Measurements from ENCODE around the gene KLRK1. TPM values are rescaled to one million over a fixed set of nuclear protein-coding genes. Genes with fewer than 3 reads are reported as not detected.
"Not testable (repeated sequence)": the region's sequence is repeated elsewhere in the genome, so short reads cannot be mapped to it uniquely, and the experiment has no call there.

Gene KLRK1
- total RNA-seq, 1 donor from 2014 or later = not detected

DNA sequence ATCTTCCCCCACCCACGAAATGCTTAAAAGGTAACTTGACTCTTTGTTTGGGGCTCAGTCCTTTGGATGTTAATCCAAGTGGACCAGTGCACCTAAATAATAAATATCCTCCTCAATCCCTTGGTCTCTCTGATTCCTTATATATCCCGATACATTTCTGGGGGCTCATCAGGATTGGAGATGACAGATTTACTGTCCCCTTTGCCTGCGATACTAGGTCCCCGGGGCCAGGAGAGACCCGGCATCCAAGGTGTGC, 26.3 kb downstream of the KLRK1 start:
- Mint-ChIP-seq H3K4me1 (peaks cover 3% of the 10 kb centered on the region), H3K4me3 (no peak overlapping the region), H3K9me3 (no peaks in the 10 kb centered on the region), H3K27me3 (peaks cover 32% of the 10 kb centered on the region), H3K36me3 (ENCODE audit: low read depth) (no peaks in the 10 kb centered on the region), H3K27ac (no peak overlapping the region)
- intact Hi-C loops (cut with micrococcal nuclease) = loop anchor here (5.0 to 10.0 kb wide), 2 partner anchors 71 to 149 kb away; partner anchors contain the start of gene GABARAPL1
- DNase-seq = no peak

DNA sequence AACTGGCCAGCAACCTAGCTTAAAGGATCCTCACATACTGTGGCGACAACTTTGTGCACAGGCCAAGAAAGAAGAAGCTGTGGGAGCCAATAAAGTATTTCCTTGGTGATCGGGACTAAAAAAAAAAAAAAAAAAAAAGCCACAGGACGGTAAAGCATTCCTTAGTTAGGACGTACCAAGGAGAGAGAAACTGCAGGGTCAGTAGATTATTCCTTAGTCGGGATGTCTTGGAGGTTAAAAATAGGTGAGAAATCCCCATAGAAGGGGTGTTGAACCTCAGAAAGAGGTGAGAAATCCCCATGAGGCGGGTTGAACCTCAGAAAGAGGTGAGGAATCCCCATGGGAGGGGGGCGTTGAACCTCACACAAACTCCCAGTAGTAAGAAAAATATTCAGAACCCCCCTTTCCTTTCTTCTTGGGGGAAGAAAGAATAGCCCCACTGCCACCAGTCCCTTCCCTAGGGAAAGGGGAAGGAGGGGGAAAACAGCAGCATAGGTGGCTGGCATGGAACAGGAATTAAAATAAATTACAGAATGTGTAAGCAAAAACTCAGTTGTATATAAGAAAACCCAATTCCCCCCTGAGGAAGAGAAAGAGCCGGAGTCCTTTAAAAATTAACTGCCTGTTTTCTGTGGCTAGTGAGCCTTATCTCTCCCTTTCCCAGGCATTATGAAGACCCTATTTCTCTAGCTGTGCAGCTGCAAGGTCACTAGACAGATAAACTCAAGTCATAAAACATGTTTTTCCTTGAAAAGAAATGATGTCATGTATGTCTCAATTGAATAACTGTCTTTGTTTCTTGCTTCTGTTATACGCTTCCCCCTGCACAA, 26.8 kb downstream of the KLRK1 start:
- Mint-ChIP-seq H3K27me3 (peaks cover 30% of the 10 kb centered on the region), H3K4me1 (peaks cover 3% of the 10 kb centered on the region), H3K36me3 (ENCODE audit: low read depth) (no peaks in the 10 kb centered on the region), H3K27ac (no peak overlapping the region), H3K9me3 (no peaks in the 10 kb centered on the region), H3K4me3 (no peak overlapping the region)
- DNase-seq = no peak
- intact Hi-C loops (cut with micrococcal nuclease) = loop anchor here (5.0 to 10.0 kb wide), 2 partner anchors 71 to 148 kb away; partner anchors contain the start of gene GABARAPL1

GRCh38 chr12:10362325-10362724, 27.5 kb downstream of the KLRK1 start:
- DNase-seq = no peak
- Mint-ChIP-seq H3K36me3 (ENCODE audit: low read depth) (no peaks in the 10 kb centered on the region), H3K27me3 (peaks cover 29% of the 10 kb centered on the region), H3K4me1 (peaks cover 3% of the 10 kb centered on the region), H3K27ac (no peak overlapping the region), H3K4me3 (no peak overlapping the region), H3K9me3 (no peaks in the 10 kb centered on the region)
- intact Hi-C loops (cut with micrococcal nuclease) = loop anchor here (5.0 to 10.0 kb wide), 2 partner anchors 70 to 148 kb away; partner anchors contain the start of gene GABARAPL1

GRCh38 chr12:10361622-10362021, 28.2 kb downstream of the KLRK1 start:
- no peak overlapping the region for H3K4me3 Mint-ChIP-seq

GRCh38 chr12:10361084-10361483, 28.8 kb downstream of the KLRK1 start:
- Mint-ChIP-seq H3K9me3 (no peaks in the 10 kb centered on the region), H3K27ac (no peak overlapping the region), H3K27me3 (peaks cover 33% of the 10 kb centered on the region), H3K4me1 (peaks cover 3% of the 10 kb centered on the region), H3K4me3 (no peak overlapping the region), H3K36me3 (ENCODE audit: low read depth) (no peaks in the 10 kb centered on the region)
- no peak for DNase-seq
- intact Hi-C loops (cut with micrococcal nuclease) = loop anchor here (5.0 to 10.0 kb wide), 2 partner anchors 69 to 146 kb away; partner anchors contain the start of gene GABARAPL1

More at GRCh38 chr12:10361622-10362021, 28.2 kb downstream of the KLRK1 start:
- Mint-ChIP-seq H3K4me1 (peaks cover 3% of the 10 kb centered on the region), H3K27ac (no peak overlapping the region), H3K36me3 (ENCODE audit: low read depth) (no peaks in the 10 kb centered on the region), H3K27me3 (peaks cover 32% of the 10 kb centered on the region), H3K9me3 (no peaks in the 10 kb centered on the region)
- intact Hi-C loops (cut with micrococcal nuclease) = loop anchor here (5.0 to 10.0 kb wide), 2 partner anchors 69 to 147 kb away; partner anchors contain the start of gene GABARAPL1
- no peak for DNase-seq

DNA sequence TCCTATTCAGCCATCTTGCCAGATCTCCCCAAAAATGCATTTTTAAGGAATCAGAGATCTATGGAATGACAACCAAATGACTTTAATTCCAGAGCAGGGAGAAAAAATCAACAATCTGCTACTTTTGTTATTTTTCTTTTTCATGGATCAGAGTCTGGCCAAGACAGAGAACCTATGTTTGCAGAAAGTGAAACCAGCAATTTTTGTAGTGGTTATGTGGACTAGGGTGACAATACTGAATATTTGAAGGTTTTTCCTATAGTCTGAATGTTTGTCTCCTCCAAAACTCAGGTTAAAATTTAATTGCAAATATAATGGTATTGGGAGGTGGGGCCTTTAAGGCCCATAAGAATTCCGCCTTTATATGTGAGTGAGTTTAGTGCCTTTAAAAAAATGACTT, 30.9 kb downstream of the KLRK1 start:
- Mint-ChIP-seq H3K4me1 (peaks cover 3% of the 10 kb centered on the region), H3K27me3 (peaks cover 35% of the 10 kb centered on the region), H3K36me3 (ENCODE audit: low read depth) (no peaks in the 10 kb centered on the region), H3K27ac (no peak overlapping the region), H3K4me3 (no peak overlapping the region), H3K9me3 (no peaks in the 10 kb centered on the region)
- intact Hi-C loops (cut with micrococcal nuclease) = no loop called here
- DNase-seq = no peak

DNA sequence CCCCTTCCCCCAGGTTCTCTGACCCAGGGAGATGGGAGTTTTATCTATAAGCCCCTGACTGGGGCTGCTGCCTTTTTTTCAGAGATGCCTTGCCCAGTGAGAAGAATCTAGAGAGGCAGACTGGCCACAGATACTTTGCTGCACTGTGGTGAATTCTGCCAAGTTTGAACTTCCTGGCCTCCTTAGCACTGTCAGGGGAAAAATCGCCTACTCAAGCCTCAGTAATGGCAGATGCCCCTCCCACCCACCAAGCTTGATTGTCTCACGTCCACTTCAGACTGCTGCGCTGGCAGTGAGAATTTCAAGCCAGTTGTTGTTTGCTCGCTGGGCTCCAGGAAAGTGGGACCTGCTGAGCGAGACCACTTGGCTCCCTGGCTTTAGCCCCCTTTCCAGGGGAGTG, 31.7 kb downstream of the KLRK1 start:
- Mint-ChIP-seq H3K36me3 (ENCODE audit: low read depth) (no peaks in the 10 kb centered on the region), H3K4me1 (peaks cover 3% of the 10 kb centered on the region), H3K27ac (no peak overlapping the region), H3K27me3 (peaks cover 35% of the 10 kb centered on the region), H3K4me3 (no peak overlapping the region), H3K9me3 (no peaks in the 10 kb centered on the region)
- intact Hi-C loops (cut with micrococcal nuclease) = no loop called here
- DNase-seq = no peak

GRCh38 chr12:10354502-10354901, 35.3 kb downstream of the KLRK1 start:
- peaks cover 4% of the 10 kb centered on the region for H3K9me3 Mint-ChIP-seq
- no peak overlapping the region for H3K4me3 Mint-ChIP-seq
- peaks cover 3% of the 10 kb centered on the region for H3K4me1 Mint-ChIP-seq
- no peak overlapping the region for H3K27ac Mint-ChIP-seq
- H3K36me3 Mint-ChIP-seq (ENCODE audit: low read depth) = no peaks in the 10 kb centered on the region
- no peak for DNase-seq
- intact Hi-C loops (cut with micrococcal nuclease) = no loop called here
- H3K27me3 Mint-ChIP-seq = peaks cover 24% of the 10 kb centered on the region

DNA sequence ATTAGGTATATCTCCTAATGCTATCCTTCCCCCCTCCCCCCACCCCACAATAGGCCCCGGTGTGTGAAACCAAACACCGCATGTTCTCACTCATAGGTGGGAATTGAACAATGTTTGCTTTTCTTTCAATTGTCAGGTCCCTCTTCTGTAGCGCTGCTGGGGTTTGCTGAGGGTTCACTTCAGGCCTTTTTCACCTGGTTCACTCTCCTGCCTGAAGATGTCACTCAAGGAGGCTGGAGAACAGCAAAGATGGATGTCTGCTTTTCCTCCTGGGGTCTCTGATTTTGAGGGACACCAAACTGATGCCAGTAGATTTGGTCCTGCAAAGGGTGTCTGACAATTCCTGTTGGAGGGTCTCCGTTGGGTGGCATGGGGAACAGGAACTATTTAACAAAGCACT, 35.8 kb downstream of the KLRK1 start:
- no peaks in the 10 kb centered on the region for H3K4me1 Mint-ChIP-seq
- intact Hi-C loops (cut with micrococcal nuclease) = no loop called here

GRCh38 chr12:10351457-10351856, 38.4 kb downstream of the KLRK1 start:
- H3K4me1 Mint-ChIP-seq; H3K9me3 Mint-ChIP-seq; H3K27ac Mint-ChIP-seq; intact Hi-C loops (cut with micrococcal nuclease); DNase-seq; H3K36me3 Mint-ChIP-seq (ENCODE audit: low read depth); H3K4me3 Mint-ChIP-seq: not testable (repeated sequence)
- peaks cover 17% of the 10 kb centered on the region for H3K27me3 Mint-ChIP-seq

More for the DNA sequence above, 35.8 kb downstream of the KLRK1 start:
- H3K27ac Mint-ChIP-seq = no peak overlapping the region
- H3K36me3 Mint-ChIP-seq (ENCODE audit: low read depth) = no peaks in the 10 kb centered on the region
- H3K4me3 Mint-ChIP-seq = no peak overlapping the region
- no peak for DNase-seq
- peaks cover 4% of the 10 kb centered on the region for H3K9me3 Mint-ChIP-seq
- peaks cover 21% of the 10 kb centered on the region for H3K27me3 Mint-ChIP-seq

DNA sequence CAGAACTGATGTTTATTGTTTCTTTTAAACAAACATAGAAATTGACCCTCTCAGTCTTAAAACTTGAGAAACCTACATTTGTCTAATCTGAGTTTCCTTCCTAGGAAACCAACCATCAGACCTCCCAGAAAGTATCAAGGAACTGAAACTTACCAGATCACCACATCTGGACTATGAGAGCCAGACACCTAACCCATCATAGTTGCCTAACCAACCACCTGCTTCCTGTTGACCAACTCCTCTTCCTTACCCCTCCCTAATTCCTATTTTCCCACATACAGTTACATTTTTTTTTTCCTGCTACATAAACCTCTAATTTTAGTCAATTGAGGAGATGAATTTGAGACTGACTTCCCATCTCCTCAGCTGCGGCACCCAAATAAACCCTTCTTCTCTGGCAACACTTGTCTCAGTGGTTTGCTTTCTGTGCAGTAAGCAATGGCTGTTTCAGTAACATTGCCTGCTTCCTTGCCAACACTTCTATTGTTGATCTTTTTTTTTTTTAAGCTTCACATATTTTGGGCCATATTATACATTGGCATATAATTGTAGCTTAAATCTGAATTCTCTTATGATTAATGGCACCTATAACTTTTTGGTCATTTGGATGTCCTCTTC, 47.8 kb downstream of the KLRK1 start:
- Mint-ChIP-seq H3K4me3 (no peak overlapping the region), H3K27me3 (peaks cover 26% of the 10 kb centered on the region), H3K4me1 (peaks cover 5% of the 10 kb centered on the region), H3K36me3 (ENCODE audit: low read depth) (no peaks in the 10 kb centered on the region), H3K27ac (no peak overlapping the region), H3K9me3 (peaks cover 9% of the 10 kb centered on the region)
- DNase-seq = no peak
- intact Hi-C loops (cut with micrococcal nuclease) = no loop called here

- H3K27me3 Mint-ChIP-seq = peaks cover 26% of the 10 kb centered on the region
- H3K36me3 Mint-ChIP-seq (ENCODE audit: low read depth); DNase-seq: not testable (repeated sequence)
Measured at GRCh38 chr12:10340946-10341345, 48.9 kb downstream of the KLRK1 start.

DNA sequence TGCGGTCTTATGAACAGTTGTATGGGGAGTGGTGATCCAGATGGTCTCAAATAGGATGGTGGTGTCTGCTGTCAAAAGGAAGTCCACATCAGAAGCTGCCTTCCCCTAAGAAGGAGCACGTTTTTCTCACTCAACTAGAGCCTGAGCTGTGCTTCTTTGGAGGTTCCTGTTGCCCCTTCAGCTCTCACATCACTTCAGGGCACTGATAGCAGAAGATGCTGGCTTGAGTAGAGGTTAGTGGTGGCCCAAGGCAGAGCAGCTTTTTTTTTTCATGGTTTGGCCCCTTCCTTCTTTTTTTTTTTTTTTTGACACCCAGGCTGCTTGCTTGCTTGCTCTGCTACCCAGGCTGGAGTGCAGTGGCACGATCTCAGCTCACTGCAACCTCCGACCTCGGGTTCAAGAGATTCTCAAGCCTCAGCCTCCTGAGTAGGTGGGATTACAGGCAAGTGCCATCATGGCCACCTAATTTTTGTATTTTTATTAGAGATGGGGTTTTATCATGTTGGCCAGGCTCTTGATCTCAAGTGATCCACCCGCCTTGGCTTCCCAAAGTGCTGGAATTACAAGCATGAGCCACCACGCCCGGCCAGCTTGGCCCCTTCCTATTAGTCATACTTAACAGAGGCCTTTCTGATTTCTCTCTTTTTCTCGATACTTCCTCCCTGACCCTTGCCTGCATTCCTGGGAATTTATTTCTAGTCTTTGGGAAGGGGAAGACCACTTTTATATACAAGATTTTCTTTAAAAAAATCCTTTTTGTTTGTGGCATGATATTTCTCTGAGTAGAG, 50.6 kb downstream of the KLRK1 start:
- Mint-ChIP-seq H3K27me3 (peaks cover 28% of the 10 kb centered on the region), H3K36me3 (ENCODE audit: low read depth) (no peaks in the 10 kb centered on the region), H3K4me1 (peaks cover 5% of the 10 kb centered on the region), H3K9me3 (peaks cover 9% of the 10 kb centered on the region), H3K27ac (no peak overlapping the region), H3K4me3 (no peak overlapping the region)
- intact Hi-C loops (cut with micrococcal nuclease) = no loop called here
- DNase-seq = no peak

More at GRCh38 chr12:10340946-10341345, 48.9 kb downstream of the KLRK1 start:
- H3K4me3 Mint-ChIP-seq; intact Hi-C loops (cut with micrococcal nuclease); H3K4me1 Mint-ChIP-seq; H3K27ac Mint-ChIP-seq; H3K9me3 Mint-ChIP-seq: not testable (repeated sequence)

GRCh38 chr12:10338470-10338869, 51.4 kb downstream of the KLRK1 start:
- H3K27ac Mint-ChIP-seq; H3K36me3 Mint-ChIP-seq (ENCODE audit: low read depth); intact Hi-C loops (cut with micrococcal nuclease); DNase-seq; H3K9me3 Mint-ChIP-seq; H3K4me3 Mint-ChIP-seq; H3K4me1 Mint-ChIP-seq: not testable (repeated sequence)
- H3K27me3 Mint-ChIP-seq = peaks cover 28% of the 10 kb centered on the region
